H1 (cell line): ENCODE data around the gene ACY1. TPM values are rescaled to one million over a fixed set of nuclear protein-coding genes. Genes with fewer than 3 reads are reported as not detected.

Source experiments
- CTCF ChIA-PET: fragments of 300-600 bp; sonication (Branson Sonifier 250); formaldehyde crosslinking; loops from one replicate; lab custom pipeline; 2021; ENCODE audit not compliant: partially characterized antibody; lab: Charles Lee
- POLR2A ChIA-PET: fragments of 300-600 bp; sonication (Branson Sonifier 250); formaldehyde crosslinking; loops from one replicate; lab custom pipeline; 2021; ENCODE audit warnings: inconsistent platforms; ENCODE audit not compliant: partially characterized antibody; lab: Charles Lee
- DNase-seq, 2 experiments: peaks; one replicate each; pipeline versions ENCODE4 v3.0.0 to v3.0.0-alpha.2; 2010 to 2022; ENCODE audit warnings: low spot score in 2 of 2, low read depth in 1 of 2, mixed read lengths in 1 of 2
- FAIRE-seq: peaks from 2 replicates; lab custom pipeline; 2011; peaks lifted over from hg19 to GRCh38; lab: Jason Lieb, UNC
- H2AFZ ChIP-seq: 2 replicates; pipeline ENCODE4 v1.8.1; 2012; ENCODE audit warnings: low read length, inconsistent platforms
- H2AK5ac ChIP-seq: 2 replicates; pipeline ENCODE4 v1.6.1; 2013; ENCODE audit warnings: low read depth, low read length
- H2BK120ac ChIP-seq: replicated peaks from 2 replicates; pipeline ENCODE3; 2013; ENCODE audit warnings: low read depth, low read length, inconsistent platforms
- H2BK12ac ChIP-seq: 2 replicates; pipeline ENCODE4 v1.6.1; 2013; ENCODE audit warnings: low read depth, low read length
- H2BK15ac ChIP-seq: 2 replicates; pipeline ENCODE4 v1.6.1; 2013; ENCODE audit warnings: low read length
- H2BK20ac ChIP-seq: 2 replicates; pipeline ENCODE4 v1.6.1; 2013; ENCODE audit warnings: low read length
- H2BK5ac ChIP-seq: 2 replicates; pipeline ENCODE4 v1.6.1; 2013; ENCODE audit warnings: low read depth, low read length
- H3K14ac ChIP-seq: 2 replicates; pipeline ENCODE4 v1.6.1; 2013; ENCODE audit warnings: inconsistent platforms; ENCODE audit not compliant: insufficient read length
- H3K18ac ChIP-seq: 2 replicates; pipeline ENCODE4 v1.6.1; 2013; ENCODE audit warnings: low read length; ENCODE audit errors: extremely low read depth
- H3K23ac ChIP-seq: 2 replicates; pipeline ENCODE4 v1.6.1; 2013; ENCODE audit warnings: inconsistent platforms; ENCODE audit not compliant: insufficient read length
- H3K23me2 ChIP-seq: 2 replicates; pipeline ENCODE4 v1.6.1; 2013; ENCODE audit warnings: low read depth, low read length
- H3K27ac ChIP-seq: 2 replicates; pipeline ENCODE4 v1.6.1; 2011; ENCODE audit warnings: low read depth, low read length, inconsistent platforms
- H3K27me3 ChIP-seq, 4 experiments: replicated peaks in 1 of 4; 1 replicate in 1 of 4; 2 replicates in 3 of 4; pipeline versions ENCODE4 v1.6.1 to v1.8.1; 2011 to 2013; ENCODE audit warnings: low read length in 3 of 4, mild to moderate bottlenecking in 3 of 4, inconsistent platforms in 2 of 4, mixed read lengths in 2 of 4, moderate library complexity in 1 of 4; ENCODE audit not compliant: control insufficient read depth in 3 of 4, insufficient read depth in 3 of 4; ENCODE audit errors: extremely low read depth in 1 of 4
- H3K36me3 ChIP-seq, 4 experiments: 2 replicates each; pipeline versions ENCODE4 v1.6.1 to v1.8.1; 2011 to 2013; ENCODE audit warnings: mild to moderate bottlenecking in 4 of 4, low read length in 3 of 4, moderate library complexity in 2 of 4, control low read depth in 1 of 4, inconsistent platforms in 1 of 4; ENCODE audit not compliant: insufficient read depth in 4 of 4, control insufficient read depth in 2 of 4
- H3K4ac ChIP-seq: replicated peaks from 2 replicates; pipeline ENCODE3; 2013; ENCODE audit warnings: low read length, low read depth, mixed read lengths, inconsistent platforms; ENCODE audit not compliant: insufficient read length
- H3K4me1 ChIP-seq, 4 experiments: replicated peaks in 1 of 4; 1 replicate in 1 of 4; 2 replicates in 3 of 4; pipeline versions ENCODE4 v1.6.1 to v1.8.1; 2011 to 2013; ENCODE audit warnings: low read length in 3 of 4, inconsistent platforms in 2 of 4, mixed read lengths in 1 of 4; ENCODE audit not compliant: insufficient read depth in 4 of 4, control insufficient read depth in 3 of 4
- H3K4me2 ChIP-seq, 2 experiments: 2 replicates each; pipeline versions ENCODE4 v1.6.1 to v1.8.1; 2011 to 2013; ENCODE audit warnings: low read depth in 2 of 2, low read length in 2 of 2, control low read depth in 1 of 2, inconsistent platforms in 1 of 2, mild to moderate bottlenecking in 1 of 2; ENCODE audit not compliant: insufficient read depth in 1 of 2
- H3K4me3 ChIP-seq, 4 experiments: fragments of 200-600, 300-600 bp in 1 of 4; sonication (generic), shearing (Covaris generic), sonication (Bioruptor Twin) in 1 of 4; 2 replicates each; pipeline versions ENCODE4 v1.5.1 to v1.8.1; 2011 to 2016; ENCODE audit warnings: low read length in 4 of 4, low read depth in 3 of 4, control low read depth in 2 of 4, inconsistent platforms in 2 of 4, mild to moderate bottlenecking in 2 of 4, mixed read lengths in 1 of 4, moderate library complexity in 1 of 4; ENCODE audit not compliant: insufficient read depth in 2 of 4; ENCODE audit errors: extremely low read depth in 1 of 4
- H3K56ac ChIP-seq: replicated peaks from 2 replicates; pipeline ENCODE3; 2013; ENCODE audit warnings: low read depth, mild to moderate bottlenecking, mixed read lengths, low read length, inconsistent platforms; ENCODE audit not compliant: insufficient read length
- H3K79me1 ChIP-seq: 2 replicates; pipeline ENCODE4 v1.6.1; 2013; ENCODE audit warnings: low read depth, low read length, control low read depth
- H3K79me2 ChIP-seq, 2 experiments: 2 replicates each; pipeline versions ENCODE4 v1.6.1 to v1.8.1; 2012 to 2013; ENCODE audit warnings: low read length in 2 of 2, mild to moderate bottlenecking in 2 of 2, inconsistent platforms in 1 of 2; ENCODE audit not compliant: insufficient read depth in 2 of 2, control insufficient read depth in 1 of 2
- H3K9ac ChIP-seq, 4 experiments: replicated peaks in 1 of 4; 1 replicate in 1 of 4; 2 replicates in 3 of 4; pipeline versions ENCODE4 v1.6.1 to v1.8.1; 2011 to 2013; ENCODE audit warnings: low read depth in 3 of 4, low read length in 3 of 4, control low read depth in 2 of 4, mild to moderate bottlenecking in 2 of 4, moderate library complexity in 2 of 4, inconsistent platforms in 1 of 4; ENCODE audit errors: extremely low read depth in 1 of 4
- H3K9me3 ChIP-seq, 2 experiments: 2 replicates each; pipeline versions ENCODE4 v1.6.1 to v1.8.1; 2012 to 2013; ENCODE audit warnings: mild to moderate bottlenecking in 2 of 2, moderate library complexity in 2 of 2, control low read depth in 1 of 2, inconsistent platforms in 1 of 2, low read depth in 1 of 2, low read length in 1 of 2, mixed read lengths in 1 of 2; ENCODE audit not compliant: insufficient read depth in 2 of 2
- H4K20me1 ChIP-seq, 2 experiments: replicated peaks in 1 of 2; 2 replicates each; pipeline versions ENCODE3 to v1.8.1; 2011 to 2013; ENCODE audit warnings: inconsistent platforms in 2 of 2, low read length in 2 of 2, mild to moderate bottlenecking in 1 of 2; ENCODE audit not compliant: insufficient read depth in 2 of 2, control insufficient read depth in 1 of 2
- H4K5ac ChIP-seq: 2 replicates; pipeline ENCODE4 v1.6.1; 2013; ENCODE audit warnings: low read length, low read depth, mixed read lengths, inconsistent platforms; ENCODE audit not compliant: insufficient read length
- H4K8ac ChIP-seq: 2 replicates; pipeline ENCODE4 v1.8.0; 2013; ENCODE audit warnings: mild to moderate bottlenecking, moderate library complexity, low read length, inconsistent platforms; ENCODE audit not compliant: insufficient read depth; ENCODE audit errors: extremely low read depth
- H4K91ac ChIP-seq: replicated peaks from 2 replicates; pipeline ENCODE3; 2013; ENCODE audit warnings: low read length, mixed read lengths, inconsistent platforms; ENCODE audit not compliant: insufficient read length
- BCL11A ChIP-seq, 2 experiments: IDR thresholded peaks; one replicate each; pipeline ENCODE4 v1.6.1; 2011; ENCODE audit warnings: low read depth in 2 of 2, low read length in 2 of 2, mild to moderate bottlenecking in 2 of 2
- HDAC2 ChIP-seq, 2 experiments: fragments of 300-600 bp in 1 of 2; sonication (generic) in 1 of 2; IDR thresholded peaks; 2 replicates each; pipeline ENCODE4 v1.6.1; 2011 to 2012; ENCODE audit warnings: low read depth in 2 of 2, low read length in 2 of 2, mild to moderate bottlenecking in 2 of 2, moderate library complexity in 2 of 2, borderline replicate concordance in 1 of 2, inconsistent platforms in 1 of 2
- RAD21 ChIP-seq, 2 experiments: IDR thresholded peaks in 1 of 2; conservative IDR thresholded peaks in 1 of 2; 2 replicates each; pipeline ENCODE4 v1.6.1; 2011; ENCODE audit warnings: low read depth in 2 of 2, low read length in 2 of 2, improper control_type of control experiment in 1 of 2, inconsistent platforms in 1 of 2, mild to moderate bottlenecking in 1 of 2, moderate library complexity in 1 of 2
- RBBP5 ChIP-seq: IDR thresholded peaks from 2 replicates; pipeline ENCODE4 v1.7.1; 2012; ENCODE audit warnings: low read depth, mild to moderate bottlenecking, inconsistent platforms, low read length, moderate library complexity, borderline replicate concordance
- SAP30 ChIP-seq: fragments of 300-600 bp; sonication (generic); IDR thresholded peaks from 2 replicates; pipeline ENCODE4 v1.7.1; 2012; ENCODE audit warnings: low read length, moderate library complexity, mild to moderate bottlenecking, inconsistent platforms; ENCODE audit not compliant: insufficient read depth, insufficient replicate concordance
- SP1 ChIP-seq: IDR thresholded peaks from 2 replicates; pipeline ENCODE4 v1.6.1; 2011; ENCODE audit warnings: low read depth, low read length
- SRF ChIP-seq: IDR thresholded peaks from 2 replicates; pipeline ENCODE4 v1.6.1; 2011; ENCODE audit warnings: mild to moderate bottlenecking, low read depth, low read length, moderate library complexity
- WGBS, 2 experiments: shearing (Covaris generic) in 1 of 2; methylation state at CpG; one replicate each; pipeline versions ENCODE4 v1.1.6 to v1.1.7; 2013 to 2015; ENCODE audit warnings: low lambda C conversion rate in 2 of 2, mixed read lengths in 2 of 2, inconsistent platforms in 1 of 2, low coverage in 1 of 2, missing lambda C conversion rate in 1 of 2; ENCODE audit not compliant: insufficient replicate concordance in 2 of 2, insufficient coverage in 1 of 2, insufficient read length in 1 of 2; ENCODE audit errors: extremely low coverage in 1 of 2, missing lambda C conversion rate in 1 of 2; 5-methylcytosine and 5-hydroxymethylcytosine counted together
- polyA plus RNA-seq, 7 experiments: library from polyadenylated mRNA; depleted of rRNA in 3 of 7; stranded (reverse) in 5 of 7; unstranded in 2 of 7; fragments of >200 nt in 5 of 7; fragments of 200-250 nt in 2 of 7; gene quantifications; 1 replicate in 5 of 7; 2 replicates in 1 of 7; 4 replicates in 1 of 7; pipeline versions ENCODE4 v1.2.1 to v1.2.3, GENCODE V29; 2011 to 2013; ENCODE audit warnings: missing spikeins in 2 of 7, mixed read lengths in 2 of 7
- total RNA-seq: library from RNA; stranded (reverse); fragmentation: NEBNext Ultra II Directional; extraction: Animal tissue kit (Norgen Biotek cat#: 25700); gene quantifications from 2 replicates; pipeline ENCODE4 v1.2.1, GENCODE V29; 2021

ACY1 gene
- total and polyA plus RNA-seq, 2 of the 8 experiments (the other 6 are each of a cell fraction or from before 2014, with no cell fraction given), result 48.3 to 113 TPM

DNA sequence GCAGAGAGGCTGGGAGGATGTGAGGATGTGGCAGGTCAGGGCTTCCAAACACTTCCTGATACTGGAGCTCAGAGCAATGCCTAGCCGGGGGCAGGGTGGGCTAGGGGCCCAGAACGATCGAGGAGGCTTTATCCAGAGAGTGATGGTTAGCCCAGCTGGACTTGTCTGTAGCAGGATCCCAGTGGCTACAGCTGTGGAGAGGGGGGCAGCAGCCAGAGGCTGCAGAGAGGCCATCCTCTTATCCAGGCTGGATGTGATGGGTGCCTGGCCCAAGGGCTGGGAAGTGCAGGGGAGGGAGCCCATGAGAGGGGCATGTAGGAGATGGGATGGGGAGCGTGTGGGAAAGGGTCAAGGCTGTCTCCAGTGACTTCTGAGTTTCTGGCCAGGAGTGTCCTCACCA, 36.5 kb upstream of the ACY1 start:
- no peak for FAIRE-seq
- no peaks in the 10 kb centered on the region for H4K20me1 ChIP-seq
- no peaks in the 10 kb centered on the region for H3K79me2 ChIP-seq
- ChIA-PET POLR2A (interaction anchor here (0.9 to 15.7 kb wide), 3 partner anchors 9 to 46 kb away, joined by 5 to 148 read pairs (median 130); partner anchors contain the start of genes GPR62, PCBP4 and RPL29), CTCF (interaction anchor here (0.9 to 2.7 kb wide), 6 partner anchors 22 to 107 kb away, joined by 3 to 8 read pairs (median 4); partner anchors contain the start of genes ABHD14B and ACY1)
- WGBS, 2 experiments, result 78% methylated on average over 4 of the region's 4 CpGs; no CpG with 5 or more reads in 1 of the 2 experiments
- no peaks in the 10 kb centered on the region for H3K36me3 ChIP-seq
- peaks cover 2% of the 10 kb centered on the region; the same call in 1 of the 2 replicates for H3K23me2 ChIP-seq
- H4K5ac ChIP-seq, result no peak overlapping the region
- no peak overlapping the region for H2BK15ac ChIP-seq
- no peak overlapping the region for H2BK20ac ChIP-seq
- H2AK5ac ChIP-seq, result no peak overlapping the region
- peaks cover 0 to 5% (median 3%) of the 10 kb centered on the region in 4 experiments; a peak in 5 of 7 replicates for H3K4me1 ChIP-seq
- H3K18ac ChIP-seq, result no peak overlapping the region
- H3K9me3 ChIP-seq, result no peaks in the 10 kb centered on the region
- no peak overlapping the region for H2BK12ac ChIP-seq
- no peak overlapping the region for H3K4me2 ChIP-seq
- H3K27ac ChIP-seq, result no peak overlapping the region
- H3K23ac ChIP-seq, result no peak overlapping the region
- no peak for DNase-seq
- no peak overlapping the region for H4K8ac ChIP-seq
- TF ChIP-seq SP1, result no peak
- TF ChIP-seq SRF, result no peak
- no peak for TF ChIP-seq RAD21 (IDR thresholded peaks at IDR 0.05 in 1 of 2, conservative IDR thresholded peaks at IDR 0.05 in 1 of 2; ENCODE audit: low read depth in 2 of 2, low read length in 2 of 2)
- TF ChIP-seq SAP30, result no peak
- no peak for TF ChIP-seq RBBP5
- TF ChIP-seq BCL11A (IDR thresholded peaks at IDR 0.05; ENCODE audit: low read depth in 2 of 2, low read length in 2 of 2), result no peak
- TF ChIP-seq HDAC2 (IDR thresholded peaks at IDR 0.05; ENCODE audit: borderline replicate concordance in 1 of 2, low read depth in 2 of 2, low read length in 2 of 2), result no peak
- H3K4me3 ChIP-seq, result no peak overlapping the region
- peaks cover 0 to 11% (median 5%) of the 10 kb centered on the region in 4 experiments; a peak in 5 of 7 replicates for H3K27me3 ChIP-seq
- no peak overlapping the region for H2BK5ac ChIP-seq
- no peak overlapping the region for H2BK120ac ChIP-seq
- H3K4ac ChIP-seq, result no peak overlapping the region
- H2AFZ ChIP-seq, result no peak overlapping the region
- no peak overlapping the region for H4K91ac ChIP-seq
- no peak overlapping the region for H3K14ac ChIP-seq
- H3K9ac ChIP-seq, result no peak overlapping the region
- H3K79me1 ChIP-seq, result no peaks in the 10 kb centered on the region
- no peak overlapping the region for H3K56ac ChIP-seq
